ENCODE results near the gene PECR. TPM values are rescaled to one million over a fixed set of nuclear protein-coding genes. Genes with fewer than 3 reads are reported as not detected.

The PECR gene
- total RNA-seq, 2 experiments from 2014 or later = 9.1 to 10.3 TPM

GRCh38 chr2:216021768-216022565, 59.6 kb downstream of the PECR start:
- Histone ChIP-seq H3K9me3 (ENCODE audit: control insufficient read depth in 1 of 2, insufficient read depth in 1 of 2, low read length in 2 of 2) (no peaks in the 10 kb centered on the region), H3K4me1 (ENCODE audit: insufficient read depth, low read length) (peaks cover 6% of the 10 kb centered on the region), H3K27me3 (ENCODE audit: control insufficient read depth in 1 of 2, insufficient read depth in 2 of 2, low read length in 2 of 2) (no peaks in the 10 kb centered on the region), H3K27ac (ENCODE audit: low read depth in 1 of 2, low read length in 2 of 2) (no peak overlapping the region), H3K4me3 (ENCODE audit: low read length) (no peak overlapping the region), H3K36me3 (ENCODE audit: insufficient read depth, low read length) (peaks cover 4% of the 10 kb centered on the region)
- H3K9me3 Mint-ChIP-seq = no peaks in the 10 kb centered on the region
- ChIA-PET CTCF (interaction anchor here (2.2 kb wide), 1 partner anchor 71 kb away, joined by 13 read pairs; no protein-coding TSS in a partner anchor), POLR2A (no interaction called here)
- no peak overlapping the region for H3K4me3 Mint-ChIP-seq
- intact Hi-C loops (cut with DNase I, micrococcal nuclease) = loop anchor here in 1 of 2 experiments (2.0 kb wide), 1 partner anchor 71 kb away; no protein-coding TSS in a partner anchor
- peaks cover 18% of the 10 kb centered on the region for H3K4me1 Mint-ChIP-seq (ENCODE audit: low read depth)
- TF ChIP-seq CTCF (IDR thresholded peaks at IDR 0.05) = no peak
- no peak overlapping the region for H3K27ac Mint-ChIP-seq
- ATAC-seq (ENCODE audit: poor library complexity) (no peak), DNase-seq (no peak)
- peaks cover 8% of the 10 kb centered on the region for H3K36me3 Mint-ChIP-seq (ENCODE audit: low read depth)
- no peaks in the 10 kb centered on the region for H3K27me3 Mint-ChIP-seq

DNA sequence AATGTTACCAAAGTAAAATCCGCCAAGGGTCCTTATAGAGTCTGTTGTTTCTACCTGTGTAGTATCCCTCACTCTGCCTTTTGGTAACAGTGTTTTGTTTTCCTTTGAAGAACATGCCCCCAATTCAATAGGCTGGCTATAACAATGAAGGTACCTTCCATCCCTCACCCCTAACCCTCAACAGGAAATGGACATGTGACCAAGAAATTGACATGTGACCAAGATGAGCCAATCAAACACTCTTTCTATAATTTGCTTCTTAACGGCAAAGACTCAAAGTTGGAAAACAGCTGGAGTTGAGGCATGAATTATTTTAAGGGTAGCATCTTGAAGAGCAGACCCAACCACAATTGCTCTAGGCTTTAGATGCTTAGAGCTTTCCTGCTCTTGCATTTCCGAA, 62.9 kb downstream of the PECR start:
- no peaks in the 10 kb centered on the region for H3K27me3 ChIP-seq (ENCODE audit: control insufficient read depth in 1 of 2, insufficient read depth in 2 of 2, low read length in 2 of 2)
- Mint-ChIP-seq H3K4me1 (ENCODE audit: low read depth) (peaks cover 47% of the 10 kb centered on the region), H3K36me3 (ENCODE audit: low read depth) (peaks cover 4% of the 10 kb centered on the region), H3K27me3 (no peaks in the 10 kb centered on the region), H3K27ac (no peak overlapping the region), H3K9me3 (no peaks in the 10 kb centered on the region), H3K4me3 (no peak overlapping the region)
- TF ChIP-seq CTCF (IDR thresholded peaks at IDR 0.05) = no peak
- ChIA-PET POLR2A (no interaction called here), CTCF (interaction anchor here (3.1 kb wide), 1 partner anchor 16 kb away, joined by 10 read pairs; no protein-coding TSS in a partner anchor)
- ATAC-seq (ENCODE audit: poor library complexity) (no peak), DNase-seq (no peak)
- H3K4me3 ChIP-seq (ENCODE audit: low read length) = no peak overlapping the region
- no peak overlapping the region for H3K27ac ChIP-seq (ENCODE audit: low read depth in 1 of 2, low read length in 2 of 2)
- H3K9me3 ChIP-seq (ENCODE audit: control insufficient read depth in 1 of 2, insufficient read depth in 1 of 2, low read length in 2 of 2) = no peaks in the 10 kb centered on the region
- peaks cover 4% of the 10 kb centered on the region for H3K36me3 ChIP-seq (ENCODE audit: insufficient read depth, low read length)
- H3K4me1 ChIP-seq (ENCODE audit: insufficient read depth, low read length) = peaks cover 26% of the 10 kb centered on the region
- intact Hi-C loops (cut with DNase I, micrococcal nuclease) = loop anchor here in 1 of 2 experiments (5.0 kb wide), 1 partner anchor 394 kb away; the partner anchor contains the start of gene SMARCAL1

DNA sequence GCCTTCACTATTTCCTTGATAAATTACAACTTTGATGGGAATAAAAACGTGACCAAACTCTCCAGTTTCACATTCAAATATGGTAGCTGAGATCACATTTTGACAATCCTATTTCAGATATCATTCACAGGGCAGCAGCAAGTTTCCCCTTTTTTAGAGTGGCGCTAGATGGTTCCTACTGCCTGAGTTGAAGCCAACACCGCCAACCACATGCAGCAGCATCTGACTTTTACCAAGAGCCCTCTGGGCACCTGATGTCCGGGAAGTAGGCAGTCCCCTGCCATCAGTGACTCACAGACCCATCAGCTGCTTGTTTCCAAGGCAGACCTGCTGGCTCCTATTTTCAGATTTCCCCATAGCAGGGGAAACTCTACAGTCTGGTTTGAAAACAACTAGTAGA, 64.2 kb downstream of the PECR start:
- TF ChIP-seq CTCF (IDR thresholded peaks at IDR 0.05) = no peak
- ATAC-seq (ENCODE audit: poor library complexity) = no peak
- Histone ChIP-seq H3K36me3 (ENCODE audit: insufficient read depth, low read length) (peaks cover 4% of the 10 kb centered on the region), H3K27ac (ENCODE audit: low read depth in 1 of 2, low read length in 2 of 2) (no peak overlapping the region), H3K4me3 (ENCODE audit: low read length) (no peak overlapping the region), H3K4me1 (ENCODE audit: insufficient read depth, low read length) (peaks cover 33% of the 10 kb centered on the region), H3K9me3 (ENCODE audit: control insufficient read depth in 1 of 2, insufficient read depth in 1 of 2, low read length in 2 of 2) (no peaks in the 10 kb centered on the region), H3K27me3 (ENCODE audit: control insufficient read depth in 1 of 2, insufficient read depth in 2 of 2, low read length in 2 of 2) (no peaks in the 10 kb centered on the region)
- ChIA-PET CTCF (interaction anchor here (0.9 to 3.1 kb wide), 2 partner anchors 17 to 86 kb away, joined by 3 to 10 read pairs; no protein-coding TSS in a partner anchor), POLR2A (interaction anchor here (1.5 kb wide), 1 partner anchor 12 kb away, joined by 8 read pairs; no protein-coding TSS in a partner anchor)
- intact Hi-C loops (cut with DNase I, micrococcal nuclease) = loop anchor here in 1 of 2 experiments (5.0 kb wide), 1 partner anchor 395 kb away; the partner anchor contains the start of gene SMARCAL1
- no peaks in the 10 kb centered on the region for H3K9me3 Mint-ChIP-seq
- H3K4me3 Mint-ChIP-seq = no peak overlapping the region
- H3K4me1 Mint-ChIP-seq (ENCODE audit: low read depth) = peaks cover 51% of the 10 kb centered on the region
- no peaks in the 10 kb centered on the region for H3K36me3 Mint-ChIP-seq (ENCODE audit: low read depth)
- peak in 4 of 14 experiments; percentile 19 to 60 (median 40) for DNase-seq
- peak overlapping the region; percentile 79 for H3K27ac Mint-ChIP-seq
- H3K27me3 Mint-ChIP-seq = no peaks in the 10 kb centered on the region

Data from CD4-positive, alpha-beta T cell (primary cell).